22Rv1 (cell line): Measurements from ENCODE around the gene SUGCT.

Experiments
- CTCF ChIP-seq: fragments of 450-650 bp; IDR thresholded peaks from 2 replicates; pipeline ENCODE4 v1.5.1; 2017; ENCODE audit warnings: mild to moderate bottlenecking
- ZFX ChIP-seq: fragments of 450-650 bp; IDR thresholded peaks from 2 replicates; pipeline ENCODE4 v1.6.1; 2017; ENCODE audit warnings: antibody characterized with exemption, borderline replicate concordance

DNA sequence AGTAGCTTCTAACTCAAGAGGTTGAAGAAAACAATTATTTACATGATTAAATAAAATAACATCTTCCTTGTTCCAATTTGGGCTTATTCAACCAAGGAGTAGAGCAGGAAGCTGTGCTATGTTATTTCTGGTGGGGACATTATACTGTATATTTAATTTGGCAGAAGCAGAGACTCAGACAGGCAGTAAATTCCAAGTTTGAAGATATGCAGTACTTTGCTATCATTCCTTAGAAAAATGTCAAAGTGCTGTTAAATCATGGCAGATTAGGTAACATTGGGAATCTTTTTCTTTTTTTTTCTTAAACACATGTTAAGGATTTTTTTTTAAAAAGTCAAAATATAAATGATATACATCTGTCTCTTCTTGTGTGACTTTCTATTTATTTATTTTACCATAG, 190.1 kb downstream of the SUGCT start:
- no peak for TF ChIP-seq CTCF
- TF ChIP-seq ZFX = no peak
